Left renal cortex interstitium (tissue), 4 donors: ENCODE data around the gene PUSL1. TPM values are rescaled to one million over a fixed set of nuclear protein-coding genes. Genes with fewer than 3 reads are reported as not detected.

Experiments
- DNase-seq, 4 donors: peaks; one replicate each; pipeline ENCODE4 v3.0.0-alpha.2; 2013; ENCODE audit warnings: low read depth in 4 of 4, low spot score in 2 of 4, missing footprints in 1 of 4
- polyA plus RNA-seq, 4 donors: library from polyadenylated mRNA; unstranded; fragments of 120-200 nt; gene quantifications; one replicate each; pipeline ENCODE4 v1.2.1, GENCODE V29; 2013; ENCODE audit not compliant: insufficient read length in 4 of 4

Gene PUSL1
- polyA plus RNA-seq, 4 donors, result 7.3 to 12.4 (median 10.7) TPM

DNA sequence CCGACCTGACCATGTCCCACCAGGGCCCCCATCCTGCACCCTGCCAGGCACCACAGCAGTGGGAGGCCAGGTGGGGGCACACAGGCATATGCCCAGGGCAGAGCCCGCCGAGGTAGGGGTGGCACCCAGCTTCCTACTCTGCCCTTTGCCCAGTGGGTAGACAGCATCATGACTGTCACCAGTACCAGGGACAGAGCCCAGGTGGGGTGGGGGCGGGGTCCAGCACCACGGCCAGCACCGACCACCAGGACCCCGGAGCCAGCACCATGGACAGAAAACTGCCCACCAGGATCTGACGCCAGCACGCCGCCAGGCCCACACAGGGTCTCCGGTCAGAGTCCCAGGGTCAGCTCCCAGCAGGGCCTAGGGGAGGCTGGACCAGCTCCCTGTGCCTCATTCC is 26.4 kb downstream of the PUSL1 start:
- no peak for DNase-seq

DNA sequence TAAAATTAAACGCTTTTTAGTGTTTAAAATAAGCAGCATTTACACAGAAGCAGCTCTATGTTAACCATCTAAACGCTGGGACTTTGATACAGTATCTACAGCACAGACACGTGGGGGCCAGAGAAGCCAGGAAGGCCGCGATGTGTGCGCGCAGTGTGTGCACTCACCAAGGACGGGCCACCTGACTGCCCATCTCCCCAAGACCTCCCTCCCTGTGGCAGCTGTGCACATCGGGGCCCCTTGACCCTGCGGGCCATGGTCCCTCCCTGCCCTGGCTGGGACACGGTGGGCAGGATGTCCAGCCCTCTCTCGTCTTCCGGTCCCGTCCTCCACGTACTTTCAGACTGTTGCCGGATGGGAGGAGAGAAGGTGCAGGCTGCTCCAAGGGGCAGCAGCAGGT is 26.9 kb downstream of the PUSL1 start:
- DNase-seq, result no peak

DNA sequence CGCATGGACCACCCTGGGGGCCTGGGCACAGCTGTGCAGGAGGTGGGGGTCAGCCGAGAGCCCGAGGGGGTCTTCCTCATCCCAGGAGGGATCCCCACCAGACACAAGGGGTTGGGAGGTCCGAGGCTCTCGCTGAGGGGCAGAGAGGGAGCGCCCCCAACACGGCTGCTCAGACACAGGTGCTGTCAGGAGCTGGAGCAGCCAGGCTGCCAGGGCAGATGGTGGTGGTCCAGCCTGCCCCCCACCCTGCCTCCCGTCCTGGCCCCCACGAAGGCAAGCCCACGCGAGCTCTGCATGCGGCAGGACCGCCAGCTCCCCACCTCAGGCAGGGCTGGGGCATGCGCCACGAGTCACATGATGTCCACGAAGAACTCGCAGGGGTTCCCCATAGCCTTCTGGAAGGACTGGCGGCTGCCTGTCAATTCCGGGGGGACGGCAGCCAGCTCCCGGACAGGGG is 27.4 kb downstream of the PUSL1 start:
- DNase-seq, result no peak

DNA sequence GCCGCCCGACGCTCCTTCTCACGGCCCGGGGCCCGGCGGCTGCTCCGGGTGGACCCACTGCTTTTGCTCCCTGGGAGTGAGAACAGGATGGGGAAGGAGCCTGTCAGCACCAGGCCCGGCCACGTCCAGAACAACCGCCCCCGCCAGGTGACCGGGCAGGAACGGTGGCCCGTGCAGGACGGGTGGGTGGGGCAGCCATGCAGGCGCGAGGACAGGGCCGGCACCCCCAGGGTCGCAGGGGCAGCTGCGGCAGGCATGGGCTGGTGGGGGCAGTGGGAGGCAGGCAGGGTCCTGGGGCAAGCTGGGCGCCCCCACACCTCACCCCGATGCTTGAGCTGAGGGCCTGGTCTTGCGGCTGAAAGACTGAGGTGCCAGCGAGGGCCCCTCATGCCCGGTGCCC is 28.0 kb downstream of the PUSL1 start:
- no peak for DNase-seq

DNA sequence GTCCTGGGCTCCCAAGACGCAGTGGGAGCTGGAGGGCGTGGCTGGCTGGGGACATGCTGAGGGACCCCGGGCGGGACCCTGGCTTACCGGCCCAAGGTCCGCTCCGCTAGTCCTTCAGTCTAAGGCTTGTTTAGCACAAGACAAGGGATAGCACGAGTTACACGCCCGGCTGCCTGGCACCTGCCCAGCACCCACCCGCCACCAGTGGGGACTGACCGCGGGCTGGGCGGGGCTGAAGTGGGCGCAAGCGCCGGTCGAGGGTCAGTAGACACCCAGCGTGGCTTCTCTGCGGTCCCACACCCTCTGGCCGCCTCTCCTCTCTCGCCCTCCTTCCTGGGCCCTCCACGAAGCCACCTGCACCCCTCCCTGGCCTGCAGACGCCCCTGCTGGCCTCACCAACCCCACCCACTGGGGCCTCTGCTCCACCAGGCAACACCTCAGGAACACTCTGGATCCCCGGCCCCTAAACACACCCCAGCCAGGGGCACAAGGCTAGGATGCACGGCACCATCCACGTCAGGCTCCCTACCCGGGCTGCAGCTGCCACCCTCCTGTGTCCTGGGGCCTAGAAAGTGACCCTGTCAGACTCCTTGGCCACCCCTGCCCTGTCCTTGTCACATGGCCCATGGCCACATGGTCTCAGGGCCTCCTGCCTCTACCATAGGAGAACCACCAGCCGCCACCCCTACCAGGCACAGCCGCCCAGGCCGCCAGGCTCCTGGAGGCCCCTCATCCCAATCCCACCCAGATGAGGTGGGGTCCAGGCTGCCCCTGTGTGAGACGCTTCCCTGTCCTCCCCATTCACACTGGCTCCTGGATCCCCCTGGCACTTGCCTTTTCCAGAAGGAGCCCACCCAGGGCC is 28.8 kb downstream of the PUSL1 start:
- DNase-seq, result no peak

DNA sequence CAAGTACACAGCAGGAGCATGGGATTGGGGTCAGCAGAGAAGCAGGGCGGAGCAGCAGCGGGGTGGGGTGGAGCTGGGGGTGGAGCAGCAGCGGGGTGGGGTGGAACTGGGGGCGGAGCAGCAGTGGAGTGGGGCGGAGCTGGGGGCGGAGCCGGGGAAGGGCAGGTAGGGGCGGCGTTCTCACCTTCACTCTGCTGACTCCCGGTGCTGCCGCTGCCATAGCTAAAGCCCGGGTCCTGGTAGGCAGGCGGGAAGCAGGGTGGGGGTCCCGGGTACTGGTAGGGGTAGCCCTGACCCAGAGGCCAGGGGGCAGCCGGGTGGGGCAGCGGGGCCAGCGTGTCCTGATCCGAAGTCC is 29.4 kb downstream of the PUSL1 start:
- no peak for DNase-seq

DNA sequence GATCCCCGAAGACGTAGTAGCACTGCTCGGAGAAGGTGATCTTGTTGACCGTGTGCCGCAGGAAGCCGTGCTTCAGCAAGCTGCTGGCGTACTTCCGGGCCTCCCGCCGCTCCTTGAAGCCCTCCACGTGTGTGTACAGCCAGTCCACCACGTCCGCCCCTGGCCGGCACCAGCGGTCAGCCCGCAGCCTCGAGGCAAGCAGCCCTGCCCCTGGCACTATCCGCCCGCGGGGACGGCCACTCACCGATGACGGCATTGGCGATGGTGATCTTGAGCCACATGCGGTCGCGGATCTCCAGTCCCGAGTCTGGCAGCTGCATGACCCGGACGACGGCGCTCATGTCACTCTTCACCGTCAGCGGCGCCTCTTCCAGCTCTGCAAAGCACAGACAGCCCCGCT is 29.9 kb downstream of the PUSL1 start:
- no peak for DNase-seq

DNA sequence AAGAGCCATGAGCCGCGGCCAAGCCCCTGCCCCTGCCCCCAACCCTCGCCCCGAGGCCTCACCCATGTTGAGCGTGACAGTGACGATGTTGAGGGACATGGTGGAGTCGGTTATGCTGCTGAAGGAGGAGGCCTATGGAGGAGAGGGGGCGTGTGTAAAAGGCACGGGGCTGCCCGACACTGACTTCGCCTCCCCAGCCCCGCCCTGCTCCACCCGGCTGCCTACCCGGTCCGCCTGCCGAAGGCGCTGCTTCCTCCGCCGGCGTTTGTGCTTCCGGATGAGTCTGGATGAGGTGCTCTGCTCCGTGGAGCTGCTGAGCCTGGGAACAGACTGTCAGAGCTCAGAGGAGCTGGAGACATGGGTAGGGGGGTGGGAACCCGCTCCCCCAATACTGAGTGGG is 31.8 kb downstream of the PUSL1 start:
- DNase-seq, result no peak

DNA sequence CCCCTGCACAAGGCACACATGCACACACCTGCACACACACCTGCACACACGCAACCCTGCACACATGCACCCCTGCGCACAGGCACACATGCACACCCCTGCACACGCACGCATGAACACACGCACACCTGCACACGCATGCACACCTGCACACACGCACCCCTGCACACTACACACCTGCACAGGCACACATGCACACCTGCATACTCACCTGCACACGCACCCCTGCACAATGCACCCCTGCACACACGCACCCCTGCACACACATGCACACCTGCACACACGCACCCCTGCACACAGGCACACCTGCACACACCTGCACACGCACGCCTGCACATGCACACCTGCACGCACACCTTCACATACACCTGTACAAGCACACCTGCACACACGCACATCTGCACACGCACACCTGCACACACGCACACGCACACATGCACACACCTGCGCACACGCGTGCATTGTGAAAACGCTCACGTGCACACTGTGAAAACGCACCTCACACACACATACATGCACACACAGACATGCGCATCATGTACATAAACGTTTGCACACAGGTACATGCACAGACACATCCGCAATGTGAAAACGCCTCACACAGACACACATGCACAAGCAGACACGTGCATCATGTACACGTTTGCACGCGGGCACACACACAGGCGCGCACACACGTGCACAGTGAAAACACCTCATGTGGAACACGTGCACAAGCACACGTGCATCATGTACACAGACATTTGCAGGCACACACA is 32.6 kb downstream of the PUSL1 start:
- DNase-seq, result no peak

DNA sequence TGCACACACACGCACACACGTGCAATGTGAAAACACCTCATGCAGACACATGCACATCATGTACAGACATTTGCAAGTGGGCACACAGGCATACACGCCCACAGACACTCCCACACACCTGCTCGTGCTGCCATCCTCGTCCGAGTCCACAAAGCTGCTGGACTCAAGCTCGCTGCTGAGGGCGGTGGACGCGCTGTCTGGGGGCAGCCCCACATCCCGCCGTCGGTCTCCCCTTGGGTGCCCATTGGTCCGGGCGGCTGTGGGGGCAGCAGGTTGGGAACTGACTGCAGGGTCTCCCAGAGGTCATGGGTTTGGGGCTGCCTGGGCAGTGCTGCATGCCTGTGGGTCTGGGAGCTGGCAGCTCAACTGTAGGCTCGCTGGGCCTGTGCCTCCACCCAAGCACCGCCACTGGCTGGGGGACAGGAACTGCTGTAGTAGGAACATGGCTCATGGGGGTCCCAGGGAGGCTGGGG is 33.2 kb downstream of the PUSL1 start:
- no peak for DNase-seq

DNA sequence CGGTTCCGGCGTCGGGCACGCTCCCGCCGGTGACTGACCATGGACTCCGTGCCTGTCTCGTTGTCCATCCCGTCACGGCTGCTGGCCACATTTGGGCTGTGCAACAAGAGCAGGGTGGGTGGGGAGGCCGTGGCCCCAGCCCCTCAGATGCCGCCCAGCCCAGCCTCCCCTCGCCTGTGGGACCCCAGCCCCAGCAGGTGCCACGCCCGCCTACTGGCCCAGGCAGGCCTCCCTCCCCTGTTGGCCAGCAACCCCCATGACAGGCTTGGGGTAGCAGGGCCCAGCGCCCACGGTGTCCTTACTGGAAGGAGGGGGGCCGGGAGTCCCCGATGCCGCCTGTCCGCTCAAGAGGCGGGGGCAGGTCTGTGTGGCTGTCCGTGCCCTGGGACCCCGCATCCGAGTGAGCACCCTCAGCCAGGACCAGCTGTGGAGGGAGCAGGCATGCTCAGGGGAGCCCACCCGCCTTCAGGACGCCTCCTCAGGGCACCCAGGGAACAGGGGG is 33.7 kb downstream of the PUSL1 start:
- no peak for DNase-seq

DNA sequence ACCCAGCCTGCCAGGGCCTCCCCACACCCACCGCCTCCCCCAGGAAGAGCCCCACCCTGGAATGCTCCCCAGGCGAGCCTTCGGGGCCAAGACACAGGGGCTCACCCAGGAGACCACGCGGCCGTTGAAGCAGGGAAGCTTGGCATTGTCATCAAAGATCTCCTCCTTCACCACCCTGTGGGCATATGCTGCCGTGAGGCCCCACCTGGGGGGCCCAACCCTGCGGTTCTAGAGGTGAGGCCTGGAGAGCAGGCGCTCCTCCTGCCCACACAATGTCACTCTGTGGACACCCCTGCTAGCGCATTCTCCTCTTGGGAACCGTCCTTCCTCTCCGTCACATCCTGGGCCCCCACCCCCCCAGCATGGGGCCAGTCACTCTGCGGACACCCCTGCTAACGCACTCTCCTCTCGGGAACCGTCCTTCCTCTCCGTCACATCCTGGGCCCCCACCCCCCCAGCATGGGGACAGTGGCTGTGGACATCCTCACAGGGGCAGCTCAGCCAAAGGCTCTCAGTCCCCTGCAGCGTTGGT is 34.3 kb downstream of the PUSL1 start:
- DNase-seq, result no peak

DNA sequence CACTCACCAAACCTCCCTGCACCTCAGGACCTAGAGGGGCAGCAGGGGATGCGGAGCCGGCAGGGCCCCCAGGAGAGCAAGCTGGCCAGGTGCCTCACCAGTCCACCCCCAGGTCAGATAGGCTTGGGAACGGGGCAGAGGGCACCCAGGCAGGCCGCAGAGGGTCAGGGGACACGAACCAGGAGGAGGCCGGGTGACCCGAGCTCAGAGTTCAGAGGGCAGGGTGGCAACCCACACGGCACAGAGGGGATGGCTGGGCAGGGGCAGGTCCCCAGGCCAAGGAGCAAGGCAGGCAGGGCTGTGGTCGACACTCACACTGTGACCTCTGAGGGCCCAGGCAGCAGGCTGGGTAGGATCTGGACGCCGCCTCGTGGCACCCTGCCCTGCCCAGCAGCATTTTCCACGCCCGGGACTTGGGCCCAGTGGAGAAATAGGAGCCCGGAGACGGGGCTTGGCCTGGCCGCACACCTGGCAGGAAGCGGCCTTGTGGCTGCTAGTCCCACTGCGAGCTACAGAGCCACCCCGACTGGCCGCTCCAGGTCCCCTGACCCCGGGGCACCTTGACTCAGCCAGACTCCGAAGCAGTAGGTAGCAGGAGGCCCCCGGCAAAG is 35.5 kb downstream of the PUSL1 start:
- DNase-seq, result no peak

DNA sequence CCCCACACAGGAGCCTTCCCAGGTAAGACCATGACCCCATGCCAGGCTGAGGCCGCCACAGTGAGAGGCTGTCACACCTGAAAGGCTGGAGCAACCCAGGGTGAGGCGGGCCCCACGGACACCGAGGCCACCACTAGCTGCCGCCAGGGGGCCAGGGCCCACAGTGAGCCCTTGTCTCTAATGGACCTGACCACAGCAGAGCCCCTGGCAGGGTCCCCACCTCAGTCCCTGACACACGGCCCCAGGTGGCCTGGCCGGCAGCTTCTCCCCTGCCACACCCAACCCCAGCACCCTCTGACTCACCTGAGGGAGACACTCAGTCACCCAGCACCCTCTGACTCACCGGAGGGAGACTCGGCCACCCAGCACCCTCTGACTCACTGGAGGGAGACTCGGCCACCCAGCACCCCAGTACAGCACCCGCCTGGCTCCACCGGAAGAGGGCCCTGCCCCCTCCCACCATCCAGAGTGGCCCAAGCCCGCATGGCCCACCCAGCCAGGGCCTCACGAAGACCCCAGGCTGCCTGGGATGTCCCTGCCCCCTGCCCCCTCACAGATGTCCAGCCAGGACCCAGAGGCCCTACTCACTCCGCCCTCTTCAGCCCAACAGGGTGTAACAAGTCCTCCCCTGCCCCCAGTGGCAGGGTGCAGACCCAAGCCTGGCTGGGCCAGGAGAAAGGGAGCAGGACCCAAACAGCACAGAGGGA is 36.4 kb downstream of the PUSL1 start:
- no peak for DNase-seq

DNA sequence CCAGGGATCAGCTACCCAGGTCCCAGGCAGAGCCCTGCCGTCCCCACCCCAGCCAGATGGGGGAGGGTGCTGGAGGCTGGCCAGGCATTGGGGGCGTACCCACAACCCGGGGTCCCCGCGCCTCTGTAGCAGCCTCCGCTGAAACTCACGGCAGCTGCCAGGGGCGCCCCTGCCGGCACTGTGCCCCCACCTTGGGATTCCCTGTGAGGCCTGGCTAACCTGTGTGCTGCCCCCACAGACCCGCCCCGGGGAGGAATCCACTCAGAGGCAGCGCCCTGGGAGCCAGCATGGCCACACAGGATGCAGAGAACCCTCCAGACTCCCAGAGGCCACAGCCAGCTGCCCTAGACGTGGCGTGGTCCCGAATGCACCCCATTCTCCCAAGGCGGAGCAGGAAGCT is 37.0 kb downstream of the PUSL1 start:
- DNase-seq, result no peak

DNA sequence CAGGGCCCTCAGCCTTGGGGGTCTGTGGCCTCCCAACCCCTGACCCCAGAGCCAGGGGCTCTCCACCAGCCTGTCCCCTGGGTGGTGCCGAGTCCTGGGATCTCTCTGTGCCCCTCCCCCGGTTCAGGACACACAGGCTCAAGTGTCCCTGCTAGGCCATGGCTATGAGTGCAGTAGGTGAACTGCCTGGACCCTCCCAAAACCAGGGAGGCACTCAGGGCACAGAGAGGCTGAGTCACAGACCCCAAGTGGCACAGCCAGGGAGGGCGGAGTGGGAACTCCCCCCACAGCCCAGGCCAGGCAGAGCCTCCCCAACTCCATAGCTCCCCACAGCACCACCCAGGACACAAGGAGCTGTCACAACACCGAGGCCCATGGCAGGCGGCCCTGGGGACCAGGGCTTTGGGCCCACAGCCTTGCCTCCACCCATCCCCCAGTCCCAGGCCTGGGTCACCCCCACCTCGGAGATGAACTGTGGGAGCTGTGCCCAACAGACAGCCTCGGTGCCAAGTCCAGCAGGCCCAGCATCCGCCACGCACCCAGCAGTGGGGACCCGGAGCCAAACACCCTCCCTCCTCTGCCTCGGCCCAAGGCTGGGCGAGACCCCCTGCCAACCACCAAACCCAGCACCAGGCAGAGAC is 37.6 kb downstream of the PUSL1 start:
- DNase-seq, result no peak

DNA sequence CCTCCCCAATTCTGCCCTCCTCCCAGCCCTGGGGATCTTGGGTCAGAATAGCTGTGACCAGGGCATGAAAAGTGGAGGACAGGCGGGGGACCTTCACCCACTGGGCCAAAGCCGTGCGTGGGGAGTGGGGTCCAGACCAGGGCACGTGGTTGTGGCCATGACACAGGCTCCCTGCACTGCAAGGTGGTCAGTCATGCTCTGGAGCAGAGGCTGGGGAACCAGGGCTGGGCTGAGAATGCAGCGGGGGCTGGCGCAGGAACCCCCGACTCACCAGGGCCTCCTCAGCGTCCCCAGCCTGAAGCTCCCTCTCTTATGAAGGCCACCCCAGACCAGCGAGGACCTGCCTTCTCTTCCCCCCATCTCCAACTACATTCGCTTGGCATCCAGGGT is 38.1 kb downstream of the PUSL1 start:
- DNase-seq, result no peak

DNA sequence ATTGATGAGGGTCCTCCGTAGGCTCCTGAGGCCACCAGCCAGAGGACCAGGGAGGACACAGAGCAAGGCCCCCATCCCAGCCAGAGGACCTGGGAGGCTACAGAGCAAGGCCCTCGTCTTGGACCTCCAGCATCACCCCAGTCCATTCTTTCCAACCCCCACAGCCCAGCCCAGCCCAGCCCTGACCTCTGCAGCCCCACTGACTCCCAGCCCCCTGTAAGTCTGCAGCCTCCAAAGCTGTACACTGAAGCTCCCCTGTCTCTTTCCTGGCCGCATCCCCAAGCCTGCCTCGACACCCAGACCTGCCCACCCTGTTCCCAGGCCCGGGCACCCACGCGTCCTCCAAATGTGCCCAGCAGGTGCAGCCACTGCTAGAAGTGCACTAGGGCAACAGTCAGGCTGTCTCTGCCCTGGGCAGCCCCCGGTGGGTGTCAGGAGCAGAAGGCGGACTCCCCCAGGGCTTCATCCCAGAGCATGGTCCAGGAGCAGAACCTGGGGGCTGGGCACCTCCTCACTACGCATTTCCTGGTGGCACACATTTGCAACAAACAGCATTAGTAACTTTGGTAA is 38.7 kb downstream of the PUSL1 start:
- DNase-seq, result no peak

DNA sequence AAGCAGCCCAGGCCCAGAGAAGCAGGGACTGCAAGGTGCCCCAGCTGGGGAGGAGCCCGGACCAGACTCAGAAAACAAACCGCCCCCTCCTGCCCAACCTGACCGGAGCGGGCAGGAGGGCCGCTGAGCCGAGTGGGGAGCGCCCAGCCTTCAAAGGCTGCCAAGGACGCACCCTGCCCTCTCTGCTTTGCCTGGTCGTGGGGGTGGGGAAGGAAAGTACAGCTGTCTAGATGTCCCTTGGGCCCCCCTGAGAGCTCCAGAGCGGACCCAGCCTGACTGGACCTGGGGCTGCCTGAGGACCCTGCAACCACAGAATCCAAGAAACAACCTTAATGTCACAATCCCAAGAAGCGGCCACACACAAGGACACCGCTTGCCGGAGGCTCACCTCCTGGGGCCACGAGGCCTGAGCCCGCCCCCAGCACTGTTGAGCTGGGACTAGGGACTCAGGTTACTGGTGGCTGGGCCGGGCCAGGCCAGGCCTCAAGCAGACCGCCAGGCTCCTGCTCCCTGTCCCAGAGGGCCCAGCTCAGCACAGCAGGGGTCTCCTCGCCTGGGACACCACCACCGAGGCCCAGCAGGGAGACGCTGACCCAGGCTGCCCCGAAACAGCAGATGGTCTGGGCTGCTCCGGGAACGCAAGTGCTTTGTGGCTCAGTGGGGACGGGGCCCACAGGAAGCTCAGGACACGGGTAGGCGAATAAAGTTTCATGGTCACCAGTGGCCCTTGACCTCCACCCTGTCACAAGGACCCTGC is 39.4 kb downstream of the PUSL1 start:
- DNase-seq, result no peak
